Measurements from ENCODE around the gene LPAR1.

LPAR1 gene

GRCh38 chr9:110921705-110922104, 116.6 kb downstream of the LPAR1 start:
- DNase-seq (ENCODE audit: low read depth in 1 of 2, low spot score in 1 of 2) = no peak

GRCh38 chr9:110919609-110920008, 118.7 kb downstream of the LPAR1 start:
- DNase-seq (ENCODE audit: low read depth in 1 of 2, low spot score in 1 of 2) = no peak

GRCh38 chr9:110919050-110919435, 119.2 kb downstream of the LPAR1 start:
- no peak for DNase-seq (ENCODE audit: low read depth in 1 of 2, low spot score in 1 of 2)

GRCh38 chr9:110918316-110919049, 119.8 kb downstream of the LPAR1 start:
- no peak for DNase-seq (ENCODE audit: low read depth in 1 of 2, low spot score in 1 of 2)

DNA sequence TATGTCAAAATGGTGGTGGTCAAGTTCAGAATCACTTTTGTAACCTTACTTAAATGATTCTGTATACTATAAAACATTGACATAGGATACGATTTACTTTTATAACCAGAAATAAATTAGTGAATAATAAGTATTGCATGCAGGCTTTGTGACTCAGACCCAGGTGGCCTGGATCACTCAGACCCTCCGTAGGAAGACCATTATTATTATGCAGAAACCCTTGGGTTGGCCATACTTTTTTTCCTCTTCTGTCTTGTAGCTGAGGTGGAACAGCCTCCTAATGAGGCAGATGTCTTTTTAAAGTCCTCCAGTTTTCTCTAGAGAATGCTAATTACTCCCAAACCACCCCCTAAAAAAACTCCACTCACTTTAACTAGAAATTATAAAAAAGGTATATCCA, 121.9 kb downstream of the LPAR1 start:
- DNase-seq (ENCODE audit: low read depth in 1 of 2, low spot score in 1 of 2) = no peak

DNA sequence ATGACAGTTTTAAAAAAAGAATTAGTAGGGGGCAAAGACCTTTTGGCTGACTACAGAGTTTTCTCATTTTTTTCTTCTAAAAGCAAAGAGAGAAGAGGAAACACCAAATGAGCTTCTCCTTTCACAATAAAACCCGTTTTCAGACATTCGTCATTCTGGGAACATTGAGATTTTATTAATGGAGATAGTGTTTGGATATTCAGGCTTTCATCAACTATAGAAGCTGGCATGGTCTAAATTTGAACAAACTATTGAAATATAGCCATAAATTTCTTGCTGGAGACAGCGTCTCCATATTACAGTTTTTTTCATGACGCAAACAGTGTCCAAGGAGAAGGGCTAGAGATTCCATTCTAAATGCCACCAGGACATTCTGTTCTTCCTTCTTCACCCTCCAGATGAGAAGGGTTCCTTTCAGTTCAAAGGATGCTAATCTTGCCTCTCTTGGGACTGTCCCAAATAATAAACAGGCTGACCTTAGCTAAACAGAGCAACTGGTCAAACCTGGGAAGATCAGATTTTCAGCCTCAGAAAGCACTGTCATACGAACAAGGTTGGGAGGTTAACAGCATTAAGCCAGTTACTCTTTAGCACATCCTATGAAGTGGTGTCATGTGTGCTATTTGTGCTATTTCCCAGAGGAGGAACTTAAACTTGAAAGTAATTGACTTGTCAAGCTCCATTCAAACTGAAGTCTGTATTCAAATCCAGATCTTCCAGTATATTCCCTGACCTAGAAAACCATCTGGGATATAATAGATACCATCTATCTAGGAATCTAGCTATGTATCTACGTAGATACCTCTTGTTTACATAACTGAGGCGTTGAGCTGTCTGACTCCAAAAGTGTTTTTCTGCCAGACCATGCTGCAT, 125.6 kb downstream of the LPAR1 start:
- no peak for DNase-seq (ENCODE audit: low read depth in 1 of 2, low spot score in 1 of 2)

GRCh38 chr9:110911659-110912418, 126.4 kb downstream of the LPAR1 start:
- no peak for DNase-seq (ENCODE audit: low read depth in 1 of 2, low spot score in 1 of 2)

DNA sequence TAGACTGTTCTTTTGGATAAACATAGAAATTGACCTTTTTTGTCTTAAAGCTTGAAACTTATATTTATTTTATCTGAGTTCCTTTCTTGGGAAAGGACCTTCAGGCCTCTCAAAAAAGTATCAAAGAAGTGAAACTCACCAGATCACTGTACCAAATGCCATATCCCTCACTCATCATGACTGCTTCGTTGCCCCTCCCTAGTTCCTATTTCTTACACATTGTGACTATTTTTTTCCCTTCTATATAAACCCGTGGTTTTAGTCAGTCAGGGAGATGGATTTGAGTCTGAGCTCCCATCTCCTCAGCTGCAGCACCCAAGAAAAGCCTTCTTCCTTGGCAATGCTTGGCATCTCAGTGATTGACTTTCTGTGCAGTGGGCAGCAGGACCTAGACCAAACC, 129.4 kb downstream of the LPAR1 start:
- DNase-seq (ENCODE audit: low read depth in 1 of 2, low spot score in 1 of 2) = no peak

- no peak for DNase-seq (ENCODE audit: low read depth in 1 of 2, low spot score in 1 of 2)
These were observed 137.4 kb downstream of the LPAR1 start for GRCh38 chr9:110900917-110901316.

GRCh38 chr9:110900456-110900855, 137.8 kb downstream of the LPAR1 start:
- no peak for DNase-seq (ENCODE audit: low read depth in 1 of 2, low spot score in 1 of 2)

DNA sequence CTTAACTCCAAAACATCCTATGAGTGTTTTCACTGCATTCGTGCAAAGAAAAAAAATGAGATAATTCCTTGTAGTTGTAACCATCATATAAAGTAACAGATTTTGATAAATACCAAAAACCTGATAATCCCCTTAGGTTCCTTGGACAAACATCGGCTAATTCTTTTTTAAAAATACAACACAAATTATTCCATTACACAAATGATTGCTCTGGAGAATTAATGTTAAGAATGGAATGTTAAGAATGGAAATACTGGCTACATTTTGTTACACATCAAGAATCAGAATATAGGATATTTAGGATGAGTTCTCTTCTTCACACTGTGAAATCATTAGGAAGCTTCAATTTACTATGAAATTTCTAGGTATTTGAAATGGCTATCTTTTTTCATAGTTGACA, 139.4 kb downstream of the LPAR1 start:
- no peak for DNase-seq (ENCODE audit: low read depth in 1 of 2, low spot score in 1 of 2)

- DNase-seq (ENCODE audit: low read depth in 1 of 2, low spot score in 1 of 2) = no peak
These were observed 139.9 kb downstream of the LPAR1 start for GRCh38 chr9:110898358-110898757.

DNA sequence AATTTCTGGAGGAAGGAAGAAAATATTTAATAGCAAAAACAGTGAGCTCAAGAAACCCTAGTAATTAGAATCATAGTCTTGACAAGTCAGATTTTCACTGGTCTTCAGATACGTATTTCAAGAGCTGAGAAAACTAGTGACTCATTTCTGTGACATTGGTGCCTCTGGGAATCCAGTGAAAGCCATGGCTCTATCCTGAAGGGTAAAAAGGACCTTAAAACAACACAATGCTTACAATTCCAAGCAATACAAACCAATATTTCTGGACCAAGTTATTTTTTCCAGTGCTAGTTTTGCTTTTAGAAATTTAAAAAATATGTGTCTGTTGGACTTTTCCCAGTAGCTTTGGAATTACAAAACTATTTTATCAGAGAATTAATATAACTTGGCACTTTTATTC, 140.3 kb downstream of the LPAR1 start:
- no peak for DNase-seq (ENCODE audit: low read depth in 1 of 2, low spot score in 1 of 2)

GRCh38 chr9:110895147-110895905, 142.9 kb downstream of the LPAR1 start:
- DNase-seq (ENCODE audit: low read depth in 1 of 2, low spot score in 1 of 2) = no peak

GRCh38 chr9:110894731-110895130, 143.5 kb downstream of the LPAR1 start:
- no peak for DNase-seq (ENCODE audit: low read depth in 1 of 2, low spot score in 1 of 2)

DNA sequence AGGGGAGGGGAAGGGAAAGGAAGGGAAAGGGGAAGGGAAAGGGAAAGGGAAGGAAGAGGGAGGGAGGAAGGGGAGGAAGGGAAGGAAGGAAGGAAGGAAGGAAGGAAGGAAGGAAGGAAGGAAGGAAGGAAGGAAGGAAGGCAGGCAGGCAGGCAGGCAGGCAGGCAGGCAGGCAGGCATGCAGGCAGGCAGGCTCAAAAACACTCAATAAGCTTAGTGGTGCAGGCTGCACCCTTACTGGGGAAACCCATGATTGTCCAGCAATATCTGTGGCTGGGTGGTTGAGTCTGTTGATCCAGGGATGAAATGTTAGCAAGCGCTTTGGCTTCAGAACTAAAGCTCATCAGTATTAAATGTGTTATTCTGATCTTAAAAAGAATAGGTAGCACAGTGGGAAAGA, 145.6 kb downstream of the LPAR1 start:
- no peak for DNase-seq (ENCODE audit: low read depth in 1 of 2, low spot score in 1 of 2)

- no peak for DNase-seq (ENCODE audit: low read depth in 1 of 2, low spot score in 1 of 2)
These were observed 146.5 kb downstream of the LPAR1 start for GRCh38 chr9:110891760-110892159.

GRCh38 chr9:110890416-110890815, 147.9 kb downstream of the LPAR1 start:
- DNase-seq (ENCODE audit: low read depth in 1 of 2, low spot score in 1 of 2) = no peak

DNA sequence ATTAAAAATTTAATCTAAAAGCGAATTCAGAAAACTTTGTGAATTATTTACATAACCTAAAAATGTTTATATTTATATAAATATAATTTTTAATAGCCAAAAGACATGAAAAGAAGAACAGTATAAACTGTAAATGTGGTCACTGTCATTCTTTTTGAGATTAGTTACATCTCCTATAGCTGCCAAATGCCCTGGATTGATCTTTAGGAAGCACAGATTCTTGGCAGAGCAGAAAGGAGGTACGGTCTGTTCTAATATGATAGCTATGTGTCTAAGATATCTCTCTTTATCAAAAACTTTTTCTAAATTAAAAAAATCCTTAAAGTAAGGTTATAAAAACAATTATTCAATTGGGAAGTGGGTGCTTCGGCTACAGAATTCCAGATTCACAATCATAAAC, 151.0 kb downstream of the LPAR1 start:
- DNase-seq (ENCODE audit: low read depth in 1 of 2, low spot score in 1 of 2) = no peak

- no peak for DNase-seq (ENCODE audit: low read depth in 1 of 2, low spot score in 1 of 2)
These were observed 151.4 kb downstream of the LPAR1 start for GRCh38 chr9:110886832-110887231.

DNA sequence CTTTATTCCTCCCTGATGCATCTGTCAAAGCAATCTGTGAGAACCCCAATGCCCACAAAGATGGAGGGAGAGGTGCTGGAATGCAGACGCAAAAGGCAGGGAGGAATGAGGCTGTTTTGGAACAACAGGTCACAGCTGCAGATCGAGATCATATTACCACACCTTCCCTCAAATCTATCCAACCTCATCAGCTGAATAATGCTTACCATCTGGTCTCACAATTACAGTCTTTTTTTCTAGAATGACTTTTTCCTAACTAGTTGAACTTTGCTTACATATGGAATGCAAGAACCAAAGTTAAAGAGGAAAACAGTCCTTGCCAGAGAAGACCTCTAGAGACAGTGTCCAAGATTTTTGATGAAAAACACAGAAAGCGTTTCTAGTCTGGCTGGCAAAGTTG, 158.1 kb downstream of the LPAR1 start:
- no peak for DNase-seq (ENCODE audit: low read depth in 1 of 2, low spot score in 1 of 2)
